OCI-LY1 (cell line): ENCODE data around the gene TMEM59.

ENCODE experiments used
- H2AFZ ChIP-seq: fragments of 200-600 bp; sonication (generic), shearing (Covaris generic); 2 replicates; pipeline ENCODE4 v1.6.0; 2014; ENCODE audit warnings: antibody characterized with exemption, mild to moderate bottlenecking, low read length
- H3F3A ChIP-seq: fragments of 200-600 bp; sonication (generic), shearing (Covaris generic); 2 replicates; pipeline ENCODE4 v1.6.0; 2014; ENCODE audit warnings: mild to moderate bottlenecking, antibody characterized with exemption, low read length, moderate library complexity; ENCODE audit not compliant: insufficient read depth
- H3K27ac ChIP-seq: fragments of 200-600 bp; sonication (generic); 2 replicates; pipeline ENCODE4 v1.5.1; 2014; ENCODE audit warnings: low read length, mixed run types, mild to moderate bottlenecking, low read depth; ENCODE audit not compliant: poor library complexity, severe bottlenecking
- H3K27me3 ChIP-seq: fragments of 200-600 bp; sonication (generic); 2 replicates; pipeline ENCODE4 v1.6.0; 2014; ENCODE audit warnings: antibody characterized with exemption, mild to moderate bottlenecking, low read length, moderate library complexity; ENCODE audit not compliant: insufficient read depth
- H3K36me3 ChIP-seq: fragments of 200-600 bp; sonication (generic); 2 replicates; pipeline ENCODE4 v1.6.1; 2014; ENCODE audit warnings: mild to moderate bottlenecking, antibody characterized with exemption, low read length, moderate library complexity, mixed read lengths; ENCODE audit not compliant: insufficient read depth
- H3K4me1 ChIP-seq: fragments of 200-600 bp; sonication (generic); 2 replicates; pipeline ENCODE4 v1.5.1; 2014; ENCODE audit warnings: mild to moderate bottlenecking, low read length, moderate library complexity; ENCODE audit not compliant: insufficient read depth, severe bottlenecking
- H3K4me2 ChIP-seq: fragments of 200-600 bp; sonication (generic), shearing (Covaris generic); 2 replicates; pipeline ENCODE4 v1.6.1; 2014; ENCODE audit warnings: low read length
- H3K4me3 ChIP-seq: fragments of 200-600 bp; sonication (generic); 2 replicates; pipeline ENCODE4 v1.5.1; 2014; ENCODE audit warnings: low read length, low read depth, mild to moderate bottlenecking, mixed read lengths; ENCODE audit not compliant: poor library complexity, severe bottlenecking
- H3K79me2 ChIP-seq: fragments of 200-600 bp; shearing (Covaris generic); 2 replicates; pipeline ENCODE4 v1.6.1; 2016; ENCODE audit warnings: mixed run types, low read length, mixed read lengths; ENCODE audit not compliant: insufficient read depth
- H3K9ac ChIP-seq: fragments of 200-600 bp; sonication (generic), shearing (Covaris generic); 2 replicates; pipeline ENCODE4 v1.6.1; 2014; ENCODE audit warnings: mild to moderate bottlenecking, low read length, mixed read lengths
- H3K9me2 ChIP-seq: fragments of 200-600 bp; sonication (generic), shearing (Covaris generic); 2 replicates; pipeline ENCODE4 v1.6.1; 2014; ENCODE audit warnings: low read depth, mild to moderate bottlenecking, low read length, mixed read lengths
- H3K9me3 ChIP-seq: fragments of 200-600 bp; shearing (Covaris generic); 2 replicates; pipeline ENCODE4 v1.6.1; 2014; ENCODE audit warnings: low read length, mixed read lengths
- H4K20me1 ChIP-seq: fragments of 200-600 bp; sonication (generic), shearing (Covaris generic); 2 replicates; pipeline ENCODE4 v1.6.0; 2016; ENCODE audit warnings: mild to moderate bottlenecking, low read length; ENCODE audit not compliant: insufficient read depth
- CTCF ChIP-seq: fragments of 200-600 bp; sonication (generic), shearing (Covaris generic); IDR thresholded peaks from 2 replicates; pipeline ENCODE4 v1.5.1; 2017; ENCODE audit warnings: mild to moderate bottlenecking, antibody characterized with exemption, low read length, moderate library complexity, mixed read lengths
- EZH2 ChIP-seq: fragments of 200-600 bp; sonication (generic), shearing (Covaris generic); IDR thresholded peaks from 2 replicates; pipeline ENCODE4 v1.8.0; 2017; ENCODE audit warnings: borderline replicate concordance, mixed run types, mild to moderate bottlenecking, antibody characterized with exemption, low read length, moderate library complexity, mixed read lengths

The TMEM59 gene

DNA sequence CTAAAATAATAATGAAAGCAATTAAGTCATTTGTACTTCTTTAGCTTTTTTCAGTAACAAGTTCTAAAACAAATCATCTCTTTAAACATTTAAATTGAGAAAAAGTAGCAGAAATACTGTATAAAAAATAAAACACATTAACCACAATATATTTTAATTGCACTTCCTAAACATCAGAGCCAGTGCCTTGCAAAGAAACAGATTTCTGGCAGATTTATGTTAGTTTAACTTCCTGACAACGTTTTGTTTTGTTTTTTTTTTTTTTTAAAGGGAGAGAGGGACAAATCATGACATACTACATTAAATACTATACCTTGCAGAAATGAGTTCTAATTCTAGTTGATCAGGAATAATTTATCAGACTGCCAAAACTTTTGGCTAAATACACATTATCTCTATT lies 11.2 kb downstream of the TMEM59 start:
- peaks cover 18% of the 10 kb centered on the region for H3K79me2 ChIP-seq
- H3K9me3 ChIP-seq = no peaks in the 10 kb centered on the region
- peaks cover 2% of the 10 kb centered on the region for H3K4me1 ChIP-seq
- no peak overlapping the region for H3K27ac ChIP-seq
- no peaks in the 10 kb centered on the region for H3K9me2 ChIP-seq
- H2AFZ ChIP-seq = no peak overlapping the region
- no peak overlapping the region for H3K9ac ChIP-seq
- H3K4me2 ChIP-seq = no peak overlapping the region
- H3K27me3 ChIP-seq = no peaks in the 10 kb centered on the region
- no peak overlapping the region for H3K4me3 ChIP-seq
- H3K36me3 ChIP-seq = peaks cover 82% of the 10 kb centered on the region
- no peaks in the 10 kb centered on the region for H3F3A ChIP-seq
- H4K20me1 ChIP-seq = no peaks in the 10 kb centered on the region
- TF ChIP-seq CTCF = no peak
- TF ChIP-seq EZH2 = no peak

- TF ChIP-seq CTCF = no peak
- no peak for TF ChIP-seq EZH2
- Histone ChIP-seq H2AFZ (no peak overlapping the region), H3K27me3 (no peaks in the 10 kb centered on the region), H3K9ac (no peak overlapping the region), H3K4me2 (no peak overlapping the region), H3K4me1 (no peaks in the 10 kb centered on the region), H4K20me1 (no peaks in the 10 kb centered on the region), H3K9me3 (no peaks in the 10 kb centered on the region), H3K27ac (no peak overlapping the region), H3K36me3 (peaks cover 94% of the 10 kb centered on the region), H3K9me2 (no peaks in the 10 kb centered on the region), H3F3A (no peaks in the 10 kb centered on the region), H3K79me2 (no peaks in the 10 kb centered on the region), H3K4me3 (no peak overlapping the region)
These were observed 15.5 kb downstream of the TMEM59 start for GRCh38 chr1:54037476-54037875.

DNA sequence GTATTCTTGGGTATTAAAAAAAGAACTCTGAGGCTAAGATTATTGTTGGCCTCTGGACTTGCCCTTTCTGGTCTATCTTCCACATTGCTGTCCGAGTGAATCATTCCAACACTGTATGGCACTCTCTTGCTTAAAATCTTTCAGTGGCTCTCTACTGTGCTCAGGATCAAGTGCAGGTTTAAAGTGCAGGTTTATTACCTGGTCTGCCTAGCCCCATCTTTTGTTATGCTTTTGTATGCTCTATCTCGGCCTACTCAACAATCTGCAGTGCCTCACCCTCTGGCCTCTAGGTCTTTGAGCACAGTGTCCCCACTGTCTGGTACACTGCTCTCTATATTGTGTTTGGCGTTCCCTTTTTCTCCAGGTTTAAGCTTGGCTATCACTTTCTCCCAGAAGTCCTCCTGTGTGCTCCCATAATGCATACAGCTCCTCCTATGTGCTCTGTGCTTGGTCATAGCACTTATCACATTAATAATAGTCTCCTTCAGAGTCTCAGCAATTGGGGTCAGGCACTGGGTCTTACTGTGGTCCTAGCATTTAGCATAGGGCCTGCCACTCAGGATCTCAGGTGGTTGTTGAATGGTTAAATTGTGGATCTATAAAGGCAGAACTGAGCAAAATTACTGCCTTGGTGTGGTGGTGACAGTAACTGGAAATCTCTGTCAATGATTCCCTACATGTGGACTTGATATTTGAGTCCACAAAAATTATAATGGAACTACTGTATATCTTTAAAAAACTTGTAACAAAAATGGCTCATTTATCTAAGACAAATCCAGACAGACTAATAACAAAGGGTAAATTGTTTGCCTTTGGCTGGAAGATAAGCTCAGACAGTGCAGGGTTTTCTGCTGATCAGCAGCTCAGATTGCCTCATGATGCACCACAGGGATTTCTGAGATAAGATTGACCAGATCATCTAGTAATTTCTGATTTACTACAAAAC lies 24.4 kb downstream of the TMEM59 start:
- H3K4me2 ChIP-seq = no peak overlapping the region

More for the DNA sequence above, 24.4 kb downstream of the TMEM59 start:
- H3K79me2 ChIP-seq = no peaks in the 10 kb centered on the region
- no peaks in the 10 kb centered on the region for H3K9me2 ChIP-seq
- H3K9ac ChIP-seq = no peak overlapping the region
- TF ChIP-seq EZH2 (no peak), CTCF (no peak)
- H3K27ac ChIP-seq = no peak overlapping the region
- no peaks in the 10 kb centered on the region for H3F3A ChIP-seq
- no peak overlapping the region for H3K4me3 ChIP-seq
- no peaks in the 10 kb centered on the region for H3K27me3 ChIP-seq
- H2AFZ ChIP-seq = no peak overlapping the region
- H3K9me3 ChIP-seq = no peaks in the 10 kb centered on the region
- H3K4me1 ChIP-seq = no peaks in the 10 kb centered on the region
- H3K36me3 ChIP-seq = peaks cover 39% of the 10 kb centered on the region
- no peaks in the 10 kb centered on the region for H4K20me1 ChIP-seq
